Stimulated activated CD8-positive, alpha-beta memory T cell treated with anti-CD3 and anti-CD28 coated beads, Interleukin-7, amount 100 ng/mL, for 4 hours (primary cell): ENCODE measurements around the gene GMPPA.

Experiments
- DNase-seq, 2 donors: peaks; one replicate each; pipeline ENCODE4 v3.0.0-alpha.2; 2020; ENCODE audit warnings: low read depth in 2 of 2

The GMPPA gene

DNA sequence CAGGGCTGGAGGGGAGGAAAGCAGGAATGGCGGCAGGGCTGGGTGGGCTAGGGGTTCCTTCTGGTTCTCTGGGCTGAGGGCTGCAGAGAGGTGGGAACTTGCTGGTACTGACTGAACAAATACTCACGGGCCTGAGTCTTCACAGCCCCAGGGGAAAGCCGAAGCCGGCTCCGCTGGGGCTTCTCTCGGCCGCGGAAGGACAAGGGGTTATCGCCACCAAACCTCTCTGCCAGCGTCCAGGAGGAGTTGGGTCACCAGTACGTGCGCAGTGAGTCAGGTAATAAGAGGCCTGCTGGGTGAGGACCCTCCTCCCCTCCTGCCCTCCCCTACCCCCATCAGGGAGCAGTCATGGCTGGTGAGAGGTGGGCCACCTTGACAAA, 13.5 kb upstream of the GMPPA start:
- no peak for DNase-seq

DNA sequence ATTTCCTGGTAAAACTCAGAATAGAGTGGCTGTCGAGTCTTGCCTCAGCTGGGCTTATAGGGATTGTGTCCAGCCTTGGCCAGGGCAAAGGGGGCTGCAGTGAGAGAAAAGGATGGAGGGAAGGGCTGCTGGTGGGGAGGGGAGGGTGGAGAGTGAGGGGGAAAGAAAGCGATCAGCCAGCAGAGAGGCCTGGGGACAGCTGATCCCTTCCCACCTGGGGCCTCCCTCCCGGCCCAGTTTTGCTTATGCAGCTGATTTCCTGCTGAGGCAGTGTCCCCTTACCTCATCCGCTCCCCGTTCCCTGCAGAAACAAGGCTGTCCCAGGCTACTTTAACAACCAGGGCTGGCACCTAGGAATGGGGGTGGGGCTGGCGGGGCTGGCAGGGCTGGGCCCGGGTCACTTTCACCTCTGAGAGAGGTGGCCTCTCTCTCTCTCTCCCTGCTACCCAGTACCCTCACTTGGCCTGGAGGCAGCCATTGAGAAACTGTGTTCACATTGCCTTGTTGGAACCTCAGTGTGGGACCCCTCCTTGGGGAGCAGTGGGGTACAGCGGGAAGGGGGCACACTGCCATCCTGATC, 12.2 kb upstream of the GMPPA start:
- DNase-seq: no peak

DNA sequence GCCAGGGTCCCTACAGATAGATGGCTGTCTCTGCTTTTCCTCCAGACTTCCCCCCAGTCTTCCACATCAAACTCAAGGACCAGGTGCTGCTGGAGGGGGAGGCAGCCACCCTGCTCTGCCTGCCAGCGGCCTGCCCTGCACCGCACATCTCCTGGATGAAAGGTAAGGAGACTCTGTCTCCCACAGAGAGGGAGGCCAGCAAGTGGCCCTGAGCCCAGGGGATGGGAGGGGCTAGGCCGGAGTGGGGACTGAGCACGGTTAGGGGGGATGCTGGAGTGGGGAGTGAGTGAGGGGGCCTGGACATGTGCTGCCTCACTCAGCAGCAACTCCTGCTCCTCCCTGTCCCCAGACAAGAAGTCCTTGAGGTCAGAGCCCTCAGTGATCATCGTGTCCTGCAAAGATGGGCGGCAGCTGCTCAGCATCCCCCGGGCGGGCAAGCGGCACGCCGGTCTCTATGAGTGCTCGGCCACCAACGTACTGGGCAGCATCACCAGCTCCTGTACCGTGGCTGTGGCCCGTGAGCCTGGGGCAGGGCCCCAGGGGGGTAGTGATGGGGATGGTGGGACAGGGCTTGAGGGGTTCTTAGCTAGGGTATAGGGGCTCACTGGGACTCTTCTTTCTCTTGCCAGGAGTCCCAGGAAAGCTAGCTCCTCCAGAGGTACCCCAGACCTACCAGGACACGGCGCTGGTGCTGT, 10.4 kb upstream of the GMPPA start:
- no peak for DNase-seq

DNA sequence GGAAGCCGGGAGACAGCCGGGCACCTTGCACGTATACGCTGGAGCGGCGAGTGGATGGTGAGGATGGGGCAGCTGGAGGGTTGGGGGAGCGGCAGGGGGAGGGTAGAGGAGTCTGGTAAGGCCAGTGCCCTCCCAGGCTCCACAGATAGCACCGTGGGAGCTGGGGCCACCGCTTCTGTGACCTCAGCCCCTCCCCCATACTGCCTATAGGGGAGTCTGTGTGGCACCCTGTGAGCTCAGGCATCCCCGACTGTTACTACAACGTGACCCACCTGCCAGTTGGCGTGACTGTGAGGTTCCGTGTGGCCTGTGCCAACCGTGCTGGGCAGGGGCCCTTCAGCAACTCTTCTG, 9.9 kb upstream of the GMPPA start:
- DNase-seq: no peak

DNA sequence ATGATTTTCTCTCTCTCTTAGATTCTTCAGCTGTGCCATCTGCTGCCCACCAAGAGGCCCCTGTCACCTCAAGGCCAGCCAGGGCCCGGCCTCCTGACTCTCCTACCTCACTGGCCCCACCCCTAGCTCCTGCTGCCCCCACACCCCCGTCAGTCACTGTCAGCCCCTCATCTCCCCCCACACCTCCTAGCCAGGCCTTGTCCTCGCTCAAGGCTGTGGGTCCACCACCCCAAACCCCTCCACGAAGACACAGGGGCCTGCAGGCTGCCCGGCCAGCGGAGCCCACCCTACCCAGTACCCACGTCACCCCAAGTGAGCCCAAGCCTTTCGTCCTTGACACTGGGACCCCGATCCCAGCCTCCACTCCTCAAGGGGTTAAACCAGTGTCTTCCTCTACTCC, 9.4 kb upstream of the GMPPA start:
- DNase-seq: no peak

DNA sequence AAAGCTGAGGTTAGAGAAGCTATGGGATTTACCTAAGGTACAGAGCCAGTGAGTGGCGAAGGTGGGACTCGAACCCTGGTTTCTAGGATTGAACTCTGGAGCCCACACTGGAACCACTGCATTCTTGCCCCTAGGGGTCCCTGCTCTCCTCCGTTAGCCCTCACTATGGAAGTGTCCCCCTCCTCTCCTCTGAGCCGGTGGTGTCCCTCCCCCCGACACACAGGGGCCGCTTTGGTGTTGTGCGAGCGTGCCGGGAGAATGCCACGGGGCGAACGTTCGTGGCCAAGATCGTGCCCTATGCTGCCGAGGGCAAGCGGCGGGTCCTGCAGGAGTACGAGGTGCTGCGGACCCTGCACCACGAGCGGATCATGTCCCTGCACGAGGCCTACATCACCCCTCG, 8.5 kb upstream of the GMPPA start:
- DNase-seq: no peak

DNA sequence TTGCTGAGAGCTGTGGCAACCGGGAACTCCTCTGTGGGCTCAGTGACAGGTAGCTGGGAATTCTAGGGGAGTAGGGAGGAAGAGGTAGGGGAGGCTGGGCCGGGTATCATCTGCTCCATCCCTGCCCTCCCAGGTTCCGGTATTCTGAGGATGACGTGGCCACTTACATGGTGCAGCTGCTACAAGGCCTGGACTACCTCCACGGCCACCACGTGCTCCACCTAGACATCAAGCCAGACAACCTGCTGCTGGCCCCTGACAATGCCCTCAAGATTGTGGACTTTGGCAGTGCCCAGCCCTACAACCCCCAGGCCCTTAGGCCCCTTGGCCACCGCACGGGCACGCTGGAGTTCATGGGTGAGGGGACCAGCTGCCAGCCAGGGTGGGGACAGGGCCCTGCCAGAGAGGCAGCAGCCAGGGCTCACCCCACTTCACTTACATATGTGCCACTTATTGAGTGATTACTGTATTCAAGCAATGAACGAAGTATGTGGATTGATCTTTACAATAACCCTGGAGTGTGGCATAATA, 8.0 kb upstream of the GMPPA start:
- no peak for DNase-seq

DNA sequence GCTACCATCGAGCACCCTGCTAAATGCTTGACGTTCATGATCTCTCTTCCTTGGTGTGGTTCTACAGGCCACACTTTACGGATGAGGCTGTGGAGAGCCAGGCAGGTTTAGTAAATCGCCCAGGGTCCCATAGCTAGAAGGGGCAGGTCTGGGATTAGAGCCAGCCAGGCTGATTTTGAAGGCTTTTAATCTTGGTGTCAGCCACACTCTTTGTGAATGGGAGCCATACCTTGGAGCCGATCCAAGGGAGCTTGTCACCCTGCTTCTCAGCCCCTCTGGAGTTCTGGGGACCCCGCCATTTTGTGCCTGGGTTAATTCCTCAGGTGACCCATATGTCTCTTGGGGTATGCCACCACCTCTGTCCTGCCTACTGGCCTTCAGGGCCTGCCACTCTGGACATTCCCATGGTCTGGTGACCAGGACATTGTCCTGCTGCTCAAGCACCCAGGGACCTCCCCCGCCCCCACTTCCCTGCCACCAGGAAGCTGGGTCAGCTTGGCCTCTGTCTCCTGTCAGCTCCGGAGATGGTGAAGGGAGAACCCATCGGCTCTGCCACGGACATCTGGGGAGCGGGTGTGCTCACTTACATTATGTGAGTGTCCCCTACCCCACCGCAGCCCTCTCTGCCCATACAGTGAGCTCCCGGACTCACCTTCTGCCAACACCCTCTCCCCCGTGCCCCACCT, 7.3 kb upstream of the GMPPA start:
- no peak for DNase-seq

DNA sequence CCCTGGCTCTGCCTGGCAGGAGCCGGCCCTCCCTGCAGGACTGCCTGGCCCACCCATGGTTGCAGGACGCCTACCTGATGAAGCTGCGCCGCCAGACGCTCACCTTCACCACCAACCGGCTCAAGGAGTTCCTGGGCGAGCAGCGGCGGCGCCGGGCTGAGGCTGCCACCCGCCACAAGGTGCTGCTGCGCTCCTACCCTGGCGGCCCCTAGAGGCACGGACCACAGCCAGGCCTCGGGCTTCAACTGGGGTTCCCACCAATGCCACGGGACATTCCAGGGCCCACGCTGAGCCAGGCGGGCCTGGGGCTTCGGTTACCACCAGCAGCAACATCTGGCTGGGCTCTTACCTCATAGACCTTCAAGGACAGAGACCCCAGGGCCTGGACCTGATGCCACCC, 6.1 kb upstream of the GMPPA start:
- DNase-seq: no peak

DNA sequence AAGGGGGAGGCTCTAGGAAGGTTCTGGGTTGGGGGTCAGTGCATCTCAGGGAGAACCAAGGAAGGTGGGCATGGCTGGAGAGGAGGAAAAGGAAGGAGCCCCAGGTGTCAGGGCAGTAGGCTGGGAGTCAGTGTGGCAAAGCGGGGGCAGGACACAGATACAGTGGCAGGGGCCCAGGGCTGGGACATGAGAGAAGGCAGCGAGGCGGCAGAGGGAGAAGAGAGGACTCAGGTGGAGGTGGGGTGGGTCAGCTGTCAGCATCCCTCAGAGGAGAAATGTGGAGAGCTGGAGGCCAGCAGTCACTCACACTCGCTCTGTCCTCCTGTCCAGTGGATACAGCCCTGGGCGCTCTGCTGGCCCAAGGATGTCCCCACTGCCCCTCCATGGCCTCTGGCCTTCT, 5.6 kb upstream of the GMPPA start:
- no peak for DNase-seq

DNA sequence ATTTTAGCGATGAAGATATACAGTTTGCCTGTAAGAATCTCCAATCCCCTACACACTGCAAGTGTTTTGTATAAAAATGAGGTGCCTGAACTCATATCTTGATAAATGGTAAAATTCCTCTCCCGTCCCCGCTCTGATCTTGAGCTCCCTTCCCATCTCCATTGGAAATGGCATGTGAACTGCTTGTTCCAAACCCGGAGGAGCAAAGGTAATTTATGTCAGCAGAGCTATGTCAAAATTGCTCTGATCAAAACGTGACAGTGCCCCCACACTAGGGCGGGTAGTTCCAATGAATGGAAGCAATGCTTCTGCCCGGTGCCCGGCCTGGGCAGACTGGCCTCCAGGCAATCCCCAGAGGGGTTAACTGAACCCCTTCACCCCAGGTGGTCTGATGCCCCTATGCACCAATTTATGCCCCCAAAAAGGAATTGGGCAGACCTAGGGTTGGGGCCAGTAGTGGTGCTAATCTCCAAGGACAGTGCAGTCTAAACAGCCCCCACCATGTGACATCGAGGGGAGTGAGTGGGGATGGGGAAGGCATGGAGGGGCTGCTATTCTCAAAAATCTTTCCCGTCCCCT, 3.6 kb upstream of the GMPPA start:
- no peak for DNase-seq

DNA sequence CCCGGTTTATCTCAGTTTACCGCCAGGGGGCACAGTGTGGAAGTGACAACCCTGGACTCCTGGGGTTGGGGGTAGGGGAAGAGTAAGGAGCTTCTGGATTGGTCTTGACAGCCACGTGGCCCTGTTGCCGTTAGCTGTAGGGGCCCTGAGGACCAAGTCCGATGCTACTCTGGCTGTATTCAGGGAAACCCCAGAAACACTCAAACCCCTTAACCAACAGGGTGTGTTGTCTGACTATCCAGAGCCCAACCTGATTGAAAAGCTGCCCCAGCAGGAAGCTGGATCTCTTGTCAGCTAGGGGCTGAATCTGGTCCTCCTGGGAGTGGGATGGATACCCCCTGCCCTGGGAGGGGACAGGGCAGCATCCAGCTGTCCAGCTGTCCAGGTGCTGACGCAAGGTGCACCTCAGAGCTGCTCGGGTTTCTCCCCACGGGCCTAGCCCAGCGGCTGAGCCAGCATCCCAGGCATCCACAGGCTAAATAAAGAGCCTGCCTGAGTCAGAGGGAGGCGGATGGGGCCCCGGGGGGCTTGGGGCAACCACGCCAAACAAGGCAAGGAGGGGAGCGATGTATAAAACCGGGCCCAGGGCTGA, 3.1 kb upstream of the GMPPA start:
- peak in 1 of 2 donors; percentile 16 for DNase-seq

DNA sequence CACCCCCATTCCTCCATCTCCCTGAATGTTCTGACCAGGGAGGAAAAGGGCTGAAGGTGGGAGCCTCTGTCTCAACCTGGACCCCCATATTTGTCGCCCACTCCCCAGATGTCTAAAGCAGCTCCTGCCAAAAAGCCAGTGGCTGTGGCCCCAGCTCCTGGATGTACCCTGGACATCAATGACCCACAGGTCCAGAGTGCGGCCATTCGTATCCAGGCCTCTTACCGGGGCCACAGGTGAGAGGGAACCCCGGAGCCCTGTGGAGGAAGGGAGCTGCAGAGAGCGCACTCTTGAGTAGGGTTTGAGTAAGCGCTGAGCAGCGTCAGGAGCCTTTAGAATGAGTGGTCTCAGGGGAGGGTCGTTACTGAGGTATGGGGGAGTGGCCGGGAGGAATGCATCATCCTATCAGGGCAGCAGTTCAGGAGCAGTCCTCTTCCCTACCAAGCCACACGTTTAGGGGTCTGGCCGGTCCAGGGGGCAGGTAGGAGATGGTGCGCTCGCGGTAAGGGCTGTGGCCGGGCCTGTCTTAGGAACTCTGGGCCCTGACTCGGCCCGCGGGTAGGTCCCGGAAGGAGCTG, 2.4 kb upstream of the GMPPA start:
- DNase-seq: no peak

DNA sequence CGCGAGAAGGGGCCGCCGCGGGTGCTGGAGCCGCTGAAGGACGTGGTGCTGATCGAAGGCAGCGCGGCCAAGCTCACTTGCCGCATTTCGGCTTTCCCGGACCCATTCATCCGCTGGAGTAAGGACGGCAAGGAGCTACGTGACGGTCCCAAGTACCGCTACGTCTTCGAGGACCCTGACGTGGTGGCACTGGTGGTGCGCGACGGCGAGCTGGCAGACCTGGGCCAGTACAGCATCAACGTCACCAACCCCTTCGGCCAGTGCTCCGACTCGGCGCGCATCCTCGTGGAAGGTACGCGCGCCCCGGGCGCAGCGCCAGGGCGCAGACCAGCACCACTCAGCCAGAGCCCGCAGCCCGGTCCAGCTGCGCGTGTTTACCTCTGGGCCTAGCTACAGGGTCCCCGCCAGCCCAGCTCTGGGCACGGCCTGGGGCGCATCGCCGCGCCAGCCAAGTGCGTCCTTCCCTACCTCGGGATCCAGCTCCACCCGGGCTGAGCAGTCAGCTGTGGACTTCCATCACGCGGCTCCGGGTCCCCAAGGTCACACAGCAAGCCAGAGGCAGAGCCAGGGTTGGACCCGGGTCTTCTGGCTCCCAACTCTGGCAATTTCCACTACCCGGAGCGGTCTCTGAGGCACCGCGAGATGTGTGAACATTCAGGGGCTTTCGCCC, 1.7 kb upstream of the GMPPA start:
- DNase-seq: no peak

DNA sequence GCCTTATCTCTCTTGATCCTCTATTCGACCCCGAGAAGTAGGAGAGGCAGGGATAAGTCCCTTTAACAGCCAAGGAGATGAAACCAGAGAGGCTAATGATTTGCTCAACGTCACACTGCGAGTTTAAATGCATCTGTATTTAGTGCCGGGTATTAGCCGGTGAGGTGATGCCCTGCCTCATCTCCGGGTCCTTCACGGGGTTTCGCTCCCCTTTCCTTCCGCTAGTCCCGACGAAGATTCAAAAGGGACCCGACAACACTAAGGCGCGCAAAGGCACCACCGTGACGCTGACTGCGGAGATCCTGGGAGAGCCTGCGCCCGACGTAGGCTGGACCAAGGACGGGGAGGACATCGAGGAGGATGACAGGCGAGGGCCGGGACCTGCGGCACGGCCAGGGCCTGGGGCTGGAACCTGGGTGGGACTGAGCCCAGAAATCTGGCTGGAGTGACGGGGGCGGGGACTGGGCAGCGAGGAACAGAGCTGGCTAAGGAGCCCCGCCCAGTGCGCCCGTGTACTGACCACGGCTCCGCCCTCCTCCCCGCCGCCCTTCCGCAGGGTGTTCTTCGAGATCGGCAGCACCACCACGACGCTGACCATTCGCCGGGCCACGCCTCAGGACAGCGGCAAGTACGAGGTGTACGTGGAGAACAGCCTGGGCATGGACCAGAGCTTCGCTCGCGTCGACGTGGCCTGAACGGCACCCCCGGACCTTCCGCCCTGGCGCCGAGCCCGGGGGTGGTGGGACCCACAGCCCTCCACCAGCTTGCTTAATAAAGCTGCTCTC, 1.0 kb upstream of the GMPPA start:
- DNase-seq: peak in 1 of 2 donors; percentile 25

DNA sequence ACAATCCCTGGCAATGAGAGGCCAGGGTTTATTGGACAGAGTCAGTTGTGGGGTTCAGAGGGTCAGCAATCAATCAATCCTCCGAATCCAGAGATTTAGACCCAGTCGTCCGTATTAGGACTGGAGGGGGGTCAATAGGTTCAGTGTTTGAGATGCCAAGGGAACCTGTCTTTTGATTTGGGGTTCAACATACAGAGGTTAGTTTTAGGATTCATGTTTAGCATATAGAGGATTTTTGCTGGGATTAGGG, 292 bp downstream of the GMPPA start:
- DNase-seq: no peak

DNA sequence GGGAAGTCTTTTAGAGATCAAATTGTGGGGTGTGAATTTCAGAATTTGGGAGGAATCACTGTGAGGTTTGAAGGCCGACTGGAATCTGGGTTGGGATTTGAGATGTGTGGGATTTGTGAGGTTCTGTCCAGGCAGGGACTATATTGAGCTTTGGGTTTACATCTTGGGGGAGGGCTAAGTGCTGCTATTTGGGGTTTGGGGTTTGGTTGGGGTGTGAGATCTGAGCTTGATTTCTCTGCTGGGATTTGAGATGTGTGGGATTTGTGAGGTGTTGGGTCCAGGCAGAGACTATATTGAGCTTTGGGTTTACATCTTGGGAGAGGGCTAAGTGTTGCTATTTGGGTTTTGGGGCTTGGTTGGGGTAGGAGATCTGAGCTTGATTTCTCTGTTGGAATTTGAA, 864 bp downstream of the GMPPA start:
- DNase-seq: no peak

DNA sequence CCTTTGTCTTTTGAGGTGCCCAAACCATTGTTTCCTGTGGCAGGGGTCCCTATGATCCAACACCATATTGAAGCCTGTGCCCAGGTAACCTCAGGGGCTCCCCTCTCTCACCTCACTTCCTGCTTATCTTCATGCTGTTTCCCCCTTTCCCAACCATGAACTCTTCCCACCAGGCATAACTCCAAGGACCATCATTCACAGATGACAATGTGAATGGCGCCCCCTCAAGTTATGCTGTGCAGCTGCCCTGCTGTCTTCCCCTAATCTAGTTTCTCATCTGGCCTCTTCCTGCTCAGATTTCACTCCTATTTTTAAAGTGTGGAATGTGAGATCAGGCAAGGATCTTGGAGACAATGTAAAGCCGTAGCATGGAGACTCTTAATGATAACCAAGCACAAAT, 1.4 kb downstream of the GMPPA start:
- DNase-seq: no peak

DNA sequence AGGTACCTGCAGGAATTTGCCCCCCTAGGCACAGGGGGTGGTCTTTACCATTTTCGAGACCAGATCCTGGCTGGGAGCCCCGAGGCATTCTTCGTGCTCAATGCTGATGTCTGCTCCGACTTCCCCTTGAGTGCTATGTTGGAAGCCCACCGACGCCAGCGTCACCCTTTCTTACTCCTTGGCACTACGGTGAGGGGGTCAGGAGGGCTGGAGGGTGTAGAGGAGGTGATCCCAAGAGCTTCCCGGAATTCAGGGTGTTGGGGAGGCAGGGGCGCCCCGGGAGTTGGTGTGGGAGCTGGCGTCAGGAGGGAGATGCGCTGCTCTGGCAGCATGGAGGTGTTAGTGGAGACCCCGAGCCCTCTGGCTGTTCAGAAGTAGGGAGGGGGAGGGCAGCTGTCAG, 3.2 kb downstream of the GMPPA start:
- no peak for DNase-seq

DNA sequence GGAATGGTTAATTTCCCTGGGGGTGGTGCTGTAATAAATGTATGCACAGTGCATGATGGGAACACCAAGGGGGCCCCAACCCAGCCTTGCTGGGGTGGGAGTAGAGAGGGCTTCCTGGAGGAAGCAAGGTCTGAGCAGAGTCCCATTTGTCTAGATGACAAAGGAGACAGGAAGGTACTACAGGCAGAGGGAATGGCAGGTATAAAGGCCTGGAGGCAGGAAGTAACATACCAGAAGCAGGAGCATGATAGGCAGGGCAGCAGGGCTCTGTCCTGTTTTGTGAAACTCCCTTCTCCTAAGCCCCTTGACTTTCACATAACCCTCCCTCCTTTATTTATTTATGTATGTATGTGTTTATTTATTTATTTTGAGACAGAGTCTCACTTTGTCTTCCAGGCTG, 3.9 kb downstream of the GMPPA start:
- no peak for DNase-seq

DNA sequence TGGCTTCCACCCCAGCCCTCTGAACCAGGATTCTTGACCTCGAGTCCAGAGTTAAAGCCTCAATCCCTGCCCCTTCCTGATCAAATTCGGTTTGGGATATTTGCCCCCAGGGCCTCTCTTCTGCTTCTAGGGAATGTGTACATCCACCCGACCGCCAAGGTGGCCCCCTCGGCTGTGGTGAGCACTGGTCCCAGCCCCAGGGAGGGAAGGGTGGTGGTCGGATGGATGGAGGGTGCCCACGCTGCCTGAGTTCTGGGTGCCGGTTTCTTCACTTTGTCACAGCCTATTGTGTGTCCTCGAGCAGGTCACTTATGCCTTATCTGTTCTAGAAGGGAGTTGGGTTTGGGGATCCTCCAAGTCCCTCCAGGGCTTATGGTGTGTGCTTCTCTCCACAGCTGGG, 6.9 kb downstream of the GMPPA start:
- no peak for DNase-seq
